ENCODE data around the gene MATK. TPM values are rescaled to one million over a fixed set of nuclear protein-coding genes. Genes with fewer than 3 reads are reported as not detected.

The MATK gene
- total and polyA plus RNA-seq, 2 donors (not counting 1 experiment from before 2014, with no cell fraction given), result 1.3 to 8.2 TPM

GRCh38 chr19:3780786-3781304 is 5.3 kb downstream of the MATK start:
- Mint-ChIP-seq H3K9me3 (ENCODE audit: insufficient read depth) (peaks cover 12% of the 10 kb centered on the region), H3K27me3 (no peaks in the 10 kb centered on the region), H3K4me3 (no peak overlapping the region), H3K4me1 (peaks cover 15% of the 10 kb centered on the region), H3K27ac (no peak overlapping the region)
- DNase-seq (no peak), ATAC-seq (ENCODE audit: low read depth) (no peak)
- ChIA-PET CTCF (no interaction called here), POLR2A (no interaction called here)
- no peaks in the 10 kb centered on the region for H3K36me3 ChIP-seq (replicated peaks in 1 of 2; ENCODE audit: control extremely low read depth in 1 of 2, control insufficient read depth in 1 of 2, extremely low read depth in 1 of 2, insufficient read depth in 2 of 2, low read length in 1 of 2)
- H2AFZ ChIP-seq (ENCODE audit: insufficient read depth, low read depth, low read length, poor library complexity, severe bottlenecking), result no peak overlapping the region
- H3K9ac ChIP-seq (ENCODE audit: low read length), result no peak overlapping the region
- H4K20me1 ChIP-seq (ENCODE audit: control insufficient read depth, insufficient read depth, low read length, poor library complexity, severe bottlenecking), result no peaks in the 10 kb centered on the region
- TF ChIP-seq EZH2 (IDR thresholded peaks at IDR 0.05; ENCODE audit: borderline replicate concordance, insufficient read depth, low read depth, low read length, poor library complexity, severe bottlenecking) (no peak), CTCF (IDR thresholded peaks at IDR 0.05) (no peak)
- peaks cover 0 to 2% (median 0%) of the 10 kb centered on the region in 4 experiments for H3K27me3 ChIP-seq (replicated peaks in 1 of 4; ENCODE audit: control extremely low read depth in 1 of 4, control insufficient read depth in 3 of 4, insufficient read depth in 4 of 4, low read length in 3 of 4)
- 99% methylated on average over 8 of the region's 9 CpGs for WGBS (ENCODE audit: insufficient coverage)
- H3K27ac ChIP-seq (ENCODE audit: low read length in 2 of 2), result no peak overlapping the region
- H3K79me2 ChIP-seq (ENCODE audit: control insufficient read depth, insufficient read depth, low read length), result no peaks in the 10 kb centered on the region
- no peak overlapping the region for H3K4me2 ChIP-seq (replicated peaks; ENCODE audit: low read depth, low read length, poor library complexity, severe bottlenecking)
- peaks cover 11 to 13% of the 10 kb centered on the region in 2 donors for H3K4me1 ChIP-seq (ENCODE audit: control insufficient read depth in 2 of 2, insufficient read depth in 2 of 2, low read length in 2 of 2)
- peaks cover 0 to 31% (median 21%) of the 10 kb centered on the region in 3 donors for H3K9me3 ChIP-seq (ENCODE audit: control extremely low read depth in 1 of 3, control insufficient read depth in 2 of 3, insufficient read depth in 1 of 3, low read length in 2 of 3)
- intact Hi-C loops (cut with micrococcal nuclease), result no loop called here
- H3K4me3 ChIP-seq (ENCODE audit: control extremely low read depth in 1 of 5, extremely low read depth in 1 of 5, insufficient read depth in 1 of 5, low read depth in 2 of 5, low read length in 4 of 5), result no peak overlapping the region

GRCh38 chr19:3778899-3779723 is 7.1 kb downstream of the MATK start:
- intact Hi-C loops (cut with micrococcal nuclease), result no loop called here
- no peaks in the 10 kb centered on the region for H3K27me3 ChIP-seq (replicated peaks in 1 of 4; ENCODE audit: control extremely low read depth in 1 of 4, control insufficient read depth in 3 of 4, insufficient read depth in 4 of 4, low read length in 3 of 4)
- Mint-ChIP-seq H3K9me3 (ENCODE audit: insufficient read depth) (peaks cover 12% of the 10 kb centered on the region), H3K27me3 (no peaks in the 10 kb centered on the region), H3K27ac (no peak overlapping the region), H3K4me3 (no peak overlapping the region), H3K4me1 (peaks cover 5% of the 10 kb centered on the region)
- POLR2A ChIA-PET, result no interaction called here
- no peak overlapping the region for H3K27ac ChIP-seq (ENCODE audit: low read length in 2 of 2)
- H4K20me1 ChIP-seq (ENCODE audit: control insufficient read depth, insufficient read depth, low read length, poor library complexity, severe bottlenecking), result no peaks in the 10 kb centered on the region
- no peaks in the 10 kb centered on the region for H3K36me3 ChIP-seq (replicated peaks in 1 of 2; ENCODE audit: control extremely low read depth in 1 of 2, control insufficient read depth in 1 of 2, extremely low read depth in 1 of 2, insufficient read depth in 2 of 2, low read length in 1 of 2)
- no peaks in the 10 kb centered on the region for H3K79me2 ChIP-seq (ENCODE audit: control insufficient read depth, insufficient read depth, low read length)
- no peak overlapping the region for H3K4me2 ChIP-seq (replicated peaks; ENCODE audit: low read depth, low read length, poor library complexity, severe bottlenecking)
- no peak overlapping the region for H2AFZ ChIP-seq (ENCODE audit: insufficient read depth, low read depth, low read length, poor library complexity, severe bottlenecking)
- no peak overlapping the region for H3K9ac ChIP-seq (ENCODE audit: low read length)
- H3K4me1 ChIP-seq (ENCODE audit: control insufficient read depth in 2 of 2, insufficient read depth in 2 of 2, low read length in 2 of 2), result no peaks in the 10 kb centered on the region
- H3K4me3 ChIP-seq (ENCODE audit: control extremely low read depth in 1 of 5, extremely low read depth in 1 of 5, insufficient read depth in 1 of 5, low read depth in 2 of 5, low read length in 4 of 5), result no peak overlapping the region
- 88% methylated on average over 34 of the region's 44 CpGs for WGBS (ENCODE audit: insufficient coverage)
- CTCF ChIA-PET, result no interaction called here
- TF ChIP-seq CTCF (IDR thresholded peaks at IDR 0.05) (no peak), EZH2 (IDR thresholded peaks at IDR 0.05; ENCODE audit: borderline replicate concordance, insufficient read depth, low read depth, low read length, poor library complexity, severe bottlenecking) (no peak)
- ATAC-seq (ENCODE audit: low read depth) (no peak), DNase-seq (no peak)
- peaks cover 0 to 31% (median 21%) of the 10 kb centered on the region in 3 donors for H3K9me3 ChIP-seq (ENCODE audit: control extremely low read depth in 1 of 3, control insufficient read depth in 2 of 3, insufficient read depth in 1 of 3, low read length in 2 of 3)

All from B cell (primary cell).